ENCODE results near the gene POLR3K. TPM values are rescaled to one million over a fixed set of nuclear protein-coding genes. Genes with fewer than 3 reads are reported as not detected.
"Not testable (repeated sequence)": the region's sequence is repeated elsewhere in the genome, so short reads cannot be mapped to it uniquely, and the experiment has no call there.

POLR3K gene
- total RNA-seq, 1 donor from 2014 or later = 12.0 TPM

- ATAC-seq (peak; percentile 75), DNase-seq (no peak)
- intact Hi-C loops (cut with DNase I) = no loop called here
- H3K4me3 ChIP-seq = no peak overlapping the region
- no peaks in the 10 kb centered on the region for H3K27me3 ChIP-seq
- no peak overlapping the region for H3K27ac ChIP-seq
- no peak for TF ChIP-seq CTCF (IDR thresholded peaks at IDR 0.05)
- no peaks in the 10 kb centered on the region for H3K36me3 ChIP-seq
- no peaks in the 10 kb centered on the region for H3K9me3 ChIP-seq
- peaks cover 14% of the 10 kb centered on the region for H3K4me1 ChIP-seq
Measured at GRCh38 chr16:35011-35677, 18.3 kb downstream of the POLR3K start.

GRCh38 chr16:34648-34987, 18.8 kb downstream of the POLR3K start:
- intact Hi-C loops (cut with DNase I) = no loop called here
- Histone ChIP-seq H3K9me3 (no peaks in the 10 kb centered on the region), H3K4me3 (no peak overlapping the region), H3K36me3 (no peaks in the 10 kb centered on the region), H3K4me1 (peaks cover 14% of the 10 kb centered on the region), H3K27me3 (no peaks in the 10 kb centered on the region), H3K27ac (no peak overlapping the region)
- TF ChIP-seq CTCF (IDR thresholded peaks at IDR 0.05) = no peak
- ATAC-seq = peak; percentile 2
- no peak for DNase-seq

- intact Hi-C loops (cut with DNase I) = no loop called here
- no peak overlapping the region for H3K4me3 ChIP-seq
- H3K27me3 ChIP-seq = no peaks in the 10 kb centered on the region
- peaks cover 10% of the 10 kb centered on the region for H3K4me1 ChIP-seq
- no peak for DNase-seq
- no peak for TF ChIP-seq CTCF (IDR thresholded peaks at IDR 0.05)
- H3K9me3 ChIP-seq = no peaks in the 10 kb centered on the region
- no peaks in the 10 kb centered on the region for H3K36me3 ChIP-seq
- no peak overlapping the region for H3K27ac ChIP-seq
- no peak for ATAC-seq
Measured at GRCh38 chr16:33877-34647, 19.3 kb downstream of the POLR3K start.

GRCh38 chr16:33154-33876, 20.1 kb downstream of the POLR3K start:
- H3K4me1 ChIP-seq; DNase-seq; H3K9me3 ChIP-seq; H3K27me3 ChIP-seq; H3K36me3 ChIP-seq; intact Hi-C loops (cut with DNase I); H3K27ac ChIP-seq; H3K4me3 ChIP-seq; ATAC-seq: not testable (repeated sequence)

GRCh38 chr16:30627-31026, 22.8 kb downstream of the POLR3K start:
- H3K27ac ChIP-seq; H3K4me1 ChIP-seq; intact Hi-C loops (cut with DNase I); H3K4me3 ChIP-seq; H3K36me3 ChIP-seq; ATAC-seq; H3K27me3 ChIP-seq; H3K9me3 ChIP-seq; DNase-seq: not testable (repeated sequence)

- intact Hi-C loops (cut with DNase I); ATAC-seq; H3K27me3 ChIP-seq; H3K27ac ChIP-seq; H3K4me1 ChIP-seq; H3K4me3 ChIP-seq; H3K9me3 ChIP-seq; DNase-seq; H3K36me3 ChIP-seq: not testable (repeated sequence)
Measured at GRCh38 chr16:25926-26348, 27.5 kb downstream of the POLR3K start.

GRCh38 chr16:24151-24550, 29.3 kb downstream of the POLR3K start:
- DNase-seq; intact Hi-C loops (cut with DNase I); H3K27ac ChIP-seq: not testable (repeated sequence)

GRCh38 chr16:20886-21285, 32.5 kb downstream of the POLR3K start:
- intact Hi-C loops (cut with DNase I); DNase-seq; H3K36me3 ChIP-seq; H3K27me3 ChIP-seq; H3K27ac ChIP-seq; ATAC-seq; H3K4me1 ChIP-seq; H3K4me3 ChIP-seq; H3K9me3 ChIP-seq: not testable (repeated sequence)

More at GRCh38 chr16:24151-24550, 29.3 kb downstream of the POLR3K start:
- H3K4me3 ChIP-seq, H3K9me3 ChIP-seq, H3K4me1 ChIP-seq, H3K27me3 ChIP-seq, H3K36me3 ChIP-seq: not testable (repeated sequence)
- peak; percentile 11 for ATAC-seq

- H3K9me3 ChIP-seq; intact Hi-C loops (cut with DNase I); DNase-seq: not testable (repeated sequence)
Measured at GRCh38 chr16:17062-17765, 36.2 kb downstream of the POLR3K start.

More at GRCh38 chr16:17062-17765, 36.2 kb downstream of the POLR3K start:
- not testable (repeated sequence) for H3K27me3 ChIP-seq, H3K27ac ChIP-seq, H3K36me3 ChIP-seq, ATAC-seq, H3K4me1 ChIP-seq, H3K4me3 ChIP-seq

All from upper lobe of right lung (tissue), 1 donor.